ENCODE data around the gene BCL11A.
A peak's percentile ranks its signal among the peaks of the same experiment; 100 is the strongest.

BCL11A gene

GRCh38 chr2:60585276-60585675, 31.8 kb upstream of the BCL11A start:
- no peak for TF ChIP-seq NFIC (IDR thresholded peaks at IDR 0.05)
- no peak for TF ChIP-seq REST (IDR thresholded peaks at IDR 0.05; ENCODE audit: low read depth)

- TF ChIP-seq CREB1 (IDR thresholded peaks at IDR 0.05; ENCODE audit: low read depth) (no peak), FOXM1 (IDR thresholded peaks at IDR 0.05; ENCODE audit: borderline replicate concordance, low read depth) (no peak), TEAD4 (IDR thresholded peaks at IDR 0.05) (no peak), ZBTB7A (IDR thresholded peaks at IDR 0.05; ENCODE audit: low read depth) (no peak), MAX (IDR thresholded peaks at IDR 0.05) (no peak), CEBPB (IDR thresholded peaks at IDR 0.05) (no peak), TAF1 (IDR thresholded peaks at IDR 0.05; ENCODE audit: low read depth) (no peak), REST (IDR thresholded peaks at IDR 0.05; ENCODE audit: low read depth) (no peak), EGR1 (IDR thresholded peaks at IDR 0.05) (no peak), USF1 (IDR thresholded peaks at IDR 0.05) (no peak), TCF12 (IDR thresholded peaks at IDR 0.05; ENCODE audit: low read depth) (no peak), EP300 (IDR thresholded peaks at IDR 0.05; ENCODE audit: borderline replicate concordance) (no peak), YY1 (IDR thresholded peaks at IDR 0.05; ENCODE audit: low read depth) (no peak), RAD21 (IDR thresholded peaks at IDR 0.05; ENCODE audit: low read depth) (no peak), NFIC (IDR thresholded peaks at IDR 0.05) (no peak)
Measured at GRCh38 chr2:60583604-60584003, 30.1 kb upstream of the BCL11A start.

- TF ChIP-seq CEBPB (IDR thresholded peaks at IDR 0.05) (no peak), REST (IDR thresholded peaks at IDR 0.05; ENCODE audit: low read depth) (no peak), MAX (IDR thresholded peaks at IDR 0.05) (peak; percentile 47; the same call in 1 of the 2 replicates), RAD21 (IDR thresholded peaks at IDR 0.05; ENCODE audit: low read depth) (peak; percentile 85), TEAD4 (IDR thresholded peaks at IDR 0.05) (no peak)
Measured at GRCh38 chr2:60581433-60582282, 28.2 kb upstream of the BCL11A start.

GRCh38 chr2:60577682-60578283, 24.3 kb upstream of the BCL11A start:
- no peak for TF ChIP-seq USF1 (IDR thresholded peaks at IDR 0.05)
- TF ChIP-seq REST (IDR thresholded peaks at IDR 0.05; ENCODE audit: low read depth): no peak
- no peak for TF ChIP-seq EP300 (IDR thresholded peaks at IDR 0.05; ENCODE audit: borderline replicate concordance)
- no peak for TF ChIP-seq ZBTB7A (IDR thresholded peaks at IDR 0.05; ENCODE audit: low read depth)
- TF ChIP-seq MAX (IDR thresholded peaks at IDR 0.05): no peak
- no peak for TF ChIP-seq TAF1 (IDR thresholded peaks at IDR 0.05; ENCODE audit: low read depth)
- TF ChIP-seq TCF12 (IDR thresholded peaks at IDR 0.05; ENCODE audit: low read depth): no peak
- TF ChIP-seq CEBPB (IDR thresholded peaks at IDR 0.05): no peak
- TF ChIP-seq NFIC (IDR thresholded peaks at IDR 0.05): no peak
- TF ChIP-seq EGR1 (IDR thresholded peaks at IDR 0.05): no peak
- TF ChIP-seq TEAD4 (IDR thresholded peaks at IDR 0.05): no peak
- TF ChIP-seq FOXM1 (IDR thresholded peaks at IDR 0.05; ENCODE audit: borderline replicate concordance, low read depth): no peak
- no peak for TF ChIP-seq RAD21 (IDR thresholded peaks at IDR 0.05; ENCODE audit: low read depth)
- TF ChIP-seq CREB1 (IDR thresholded peaks at IDR 0.05; ENCODE audit: low read depth): no peak
- no peak for TF ChIP-seq YY1 (IDR thresholded peaks at IDR 0.05; ENCODE audit: low read depth)

Measured in Ishikawa (cell line).